Mammary epithelial cell (primary cell): Measurements from ENCODE around the gene TNKS1BP1.

Experiments used
- CTCF ChIP-seq, 2 donors: IDR thresholded peaks in 1 of 2; conservative IDR thresholded peaks in 1 of 2; 2 replicates each; pipeline ENCODE4 v1.5.1; 2011 to 2012; ENCODE audit warnings: inconsistent platforms in 2 of 2, low read length in 2 of 2, mild to moderate bottlenecking in 2 of 2, control low read depth in 1 of 2, low read depth in 1 of 2; ENCODE audit not compliant: insufficient read depth in 1 of 2; ENCODE audit errors: extremely low read depth in 1 of 2
- EZH2 ChIP-seq: IDR thresholded peaks from 2 replicates; pipeline ENCODE4 v1.6.1; 2012; ENCODE audit warnings: low read length, inconsistent platforms, borderline replicate concordance

GRCh38 chr11:57335343-57336110, 10.8 kb upstream of the TNKS1BP1 start, which contains the start of gene SSRP1:
- TF ChIP-seq CTCF (conservative IDR thresholded peaks at IDR 0.05 in 1 of 2, IDR thresholded peaks at IDR 0.05 in 1 of 2; ENCODE audit: extremely low read depth in 1 of 2, insufficient read depth in 1 of 2, low read depth in 1 of 2, low read length in 2 of 2): no peak
- no peak for TF ChIP-seq EZH2
